Neural crest cell (in vitro differentiated cells): ENCODE measurements around the gene ZNF333. TPM values are rescaled to one million over a fixed set of nuclear protein-coding genes. Genes with fewer than 3 reads are reported as not detected.
"Not testable (repeated sequence)": the region's sequence is repeated elsewhere in the genome, so short reads cannot be mapped to it uniquely, and the experiment has no call there.

Experiments
- DNase-seq: peaks from one replicate; pipeline ENCODE4 v3.0.0; 2021; ENCODE audit warnings: low read depth, mixed read lengths, low spot score
- H3K27ac Mint-ChIP-seq: one replicate; pipeline ENCODE4 v1.8.0; 2021; ENCODE audit warnings: mild to moderate bottlenecking, mixed read lengths; ENCODE audit not compliant: unreplicated experiment
- H3K27me3 Mint-ChIP-seq: 2 replicates; pipeline ENCODE4 v1.8.0; 2021; ENCODE audit warnings: low read depth, mild to moderate bottlenecking, mixed read lengths
- H3K36me3 Mint-ChIP-seq: 2 replicates; pipeline ENCODE4 v1.8.0; 2021; ENCODE audit warnings: low read depth, mild to moderate bottlenecking, mixed read lengths
- H3K4me1 Mint-ChIP-seq: 2 replicates; pipeline ENCODE4 v1.8.0; 2021; ENCODE audit warnings: mixed read lengths
- H3K4me3 Mint-ChIP-seq: one replicate; pipeline ENCODE4 v1.8.0; 2021; ENCODE audit warnings: mild to moderate bottlenecking, mixed read lengths
- H3K9me3 Mint-ChIP-seq: 2 replicates; pipeline ENCODE4 v1.8.0; 2021; ENCODE audit warnings: mixed read lengths
- total RNA-seq: library from RNA; stranded (reverse); gene quantifications from 2 replicates; pipeline ENCODE4 v1.2.1, GENCODE V29; 2021
- TF ChIP-seq, protein P1 (sequence below): fragments of 200-600 bp; sonication (generic); conservative IDR thresholded peaks from 2 replicates; pipeline ENCODE4 v1.5.0; 2021; ENCODE audit warnings: antibody characterized with exemption, mild to moderate bottlenecking

The ZNF333 gene
- total RNA-seq, 1 donor from 2014 or later: 27.8 TPM

DNA sequence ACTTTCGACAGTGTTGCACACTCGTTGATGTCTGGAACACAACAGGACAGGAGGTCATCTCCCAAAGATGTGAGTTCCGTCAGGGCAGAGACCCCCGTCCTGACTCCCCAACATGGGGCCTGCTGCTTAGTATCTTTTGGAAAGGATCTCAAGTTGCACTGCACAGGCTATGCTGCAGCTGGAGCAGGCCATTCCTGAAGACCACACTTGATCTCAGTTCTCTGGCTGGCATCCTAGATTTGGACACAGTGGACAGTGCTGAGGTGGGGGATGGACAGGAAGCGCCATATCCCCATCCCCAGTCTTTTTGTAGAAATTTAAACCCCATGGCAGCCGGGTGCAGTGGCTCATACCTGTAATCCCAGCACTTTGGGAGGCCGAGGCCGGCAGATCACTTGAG is 82.6 kb downstream of the ZNF333 start:
- Mint-ChIP-seq H3K27me3 (peaks cover 36% of the 10 kb centered on the region), H3K4me3 (no peak overlapping the region)
- DNase-seq: no peak

DNA sequence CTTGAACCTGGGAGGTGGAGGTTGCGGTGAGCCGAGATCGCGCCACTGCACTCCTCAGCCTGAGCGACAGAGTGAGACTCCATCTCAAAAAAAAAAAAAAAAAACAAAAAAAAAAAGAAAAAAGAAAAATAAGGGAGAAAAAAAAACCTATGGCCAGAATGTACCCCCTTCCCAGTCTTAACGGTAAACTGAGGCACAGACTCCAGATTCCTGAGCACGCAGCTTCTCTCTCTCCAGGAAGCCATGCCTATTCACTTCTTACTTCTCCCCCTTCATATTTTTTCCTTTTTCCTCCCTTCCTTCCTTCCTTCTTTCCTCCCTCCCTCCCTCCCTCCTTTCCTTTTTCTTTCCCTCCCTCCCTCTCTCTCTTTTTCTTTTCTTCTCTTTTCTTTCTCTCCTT is 83.1 kb downstream of the ZNF333 start:
- peaks cover 41% of the 10 kb centered on the region for H3K27me3 Mint-ChIP-seq
- H3K9me3 Mint-ChIP-seq: no peaks in the 10 kb centered on the region
- H3K27ac Mint-ChIP-seq: no peak overlapping the region
- no peaks in the 10 kb centered on the region for H3K36me3 Mint-ChIP-seq
- DNase-seq: no peak
- H3K4me3 Mint-ChIP-seq: no peak overlapping the region
- no peaks in the 10 kb centered on the region for H3K4me1 Mint-ChIP-seq
- TF ChIP-seq, protein P1, sequence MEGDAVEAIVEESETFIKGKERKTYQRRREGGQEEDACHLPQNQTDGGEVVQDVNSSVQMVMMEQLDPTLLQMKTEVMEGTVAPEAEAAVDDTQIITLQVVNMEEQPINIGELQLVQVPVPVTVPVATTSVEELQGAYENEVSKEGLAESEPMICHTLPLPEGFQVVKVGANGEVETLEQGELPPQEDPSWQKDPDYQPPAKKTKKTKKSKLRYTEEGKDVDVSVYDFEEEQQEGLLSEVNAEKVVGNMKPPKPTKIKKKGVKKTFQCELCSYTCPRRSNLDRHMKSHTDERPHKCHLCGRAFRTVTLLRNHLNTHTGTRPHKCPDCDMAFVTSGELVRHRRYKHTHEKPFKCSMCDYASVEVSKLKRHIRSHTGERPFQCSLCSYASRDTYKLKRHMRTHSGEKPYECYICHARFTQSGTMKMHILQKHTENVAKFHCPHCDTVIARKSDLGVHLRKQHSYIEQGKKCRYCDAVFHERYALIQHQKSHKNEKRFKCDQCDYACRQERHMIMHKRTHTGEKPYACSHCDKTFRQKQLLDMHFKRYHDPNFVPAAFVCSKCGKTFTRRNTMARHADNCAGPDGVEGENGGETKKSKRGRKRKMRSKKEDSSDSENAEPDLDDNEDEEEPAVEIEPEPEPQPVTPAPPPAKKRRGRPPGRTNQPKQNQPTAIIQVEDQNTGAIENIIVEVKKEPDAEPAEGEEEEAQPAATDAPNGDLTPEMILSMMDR: no peak

More for the DNA sequence above, 82.6 kb downstream of the ZNF333 start:
- TF ChIP-seq, protein P1: no peak
- H3K4me1 Mint-ChIP-seq: no peaks in the 10 kb centered on the region
- peak overlapping the region; percentile 35 for H3K27ac Mint-ChIP-seq
- H3K36me3 Mint-ChIP-seq: no peaks in the 10 kb centered on the region
- H3K9me3 Mint-ChIP-seq: no peaks in the 10 kb centered on the region

DNA sequence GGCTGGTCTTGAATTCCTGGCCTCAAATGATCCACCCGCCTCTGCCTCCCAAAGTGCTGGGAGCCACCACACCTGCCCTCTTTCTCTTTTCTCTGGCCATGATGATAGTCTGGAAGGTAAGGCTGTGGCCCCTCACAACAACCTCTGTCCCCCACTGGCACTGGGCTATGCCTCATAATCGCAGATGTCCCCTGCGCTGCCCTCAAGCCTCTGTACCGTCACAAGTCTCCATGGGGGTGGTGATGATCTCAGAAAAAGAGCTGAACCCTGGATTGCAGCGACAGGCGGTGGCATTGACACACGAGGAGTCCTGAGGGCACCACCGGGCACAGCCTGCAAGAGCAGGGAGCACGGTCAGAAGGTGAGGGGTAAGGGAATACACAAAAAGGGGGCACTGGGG is 83.9 kb downstream of the ZNF333 start:
- peaks cover 48% of the 10 kb centered on the region for H3K27me3 Mint-ChIP-seq
- not testable (repeated sequence) for H3K27ac Mint-ChIP-seq, DNase-seq, H3K9me3 Mint-ChIP-seq, H3K36me3 Mint-ChIP-seq, H3K4me1 Mint-ChIP-seq, H3K4me3 Mint-ChIP-seq

DNA sequence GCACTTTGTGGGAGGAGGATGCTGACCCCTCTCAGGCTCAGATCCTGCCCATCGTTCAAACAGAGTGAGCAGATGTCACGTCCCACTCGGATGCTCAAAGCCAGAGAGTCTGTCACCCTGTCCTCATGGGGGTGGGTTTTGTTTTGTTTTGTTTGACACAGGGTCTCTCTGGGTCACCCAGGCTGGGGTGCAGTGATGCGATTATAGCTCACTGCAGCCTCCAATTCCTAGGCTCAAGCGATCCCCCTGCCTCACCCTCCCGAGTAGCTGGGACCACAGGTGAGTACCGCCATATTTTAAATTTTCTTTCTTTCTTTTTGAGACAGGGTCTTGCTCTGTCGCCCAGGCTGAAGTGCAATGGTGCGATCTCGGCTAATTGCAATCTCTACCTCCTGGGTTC is 84.5 kb downstream of the ZNF333 start:
- Mint-ChIP-seq H3K4me1 (no peaks in the 10 kb centered on the region), H3K27me3 (peaks cover 54% of the 10 kb centered on the region), H3K9me3 (no peaks in the 10 kb centered on the region), H3K36me3 (no peaks in the 10 kb centered on the region), H3K27ac (no peak overlapping the region), H3K4me3 (no peak overlapping the region)
- no peak for DNase-seq
- TF ChIP-seq, protein P1: no peak

DNA sequence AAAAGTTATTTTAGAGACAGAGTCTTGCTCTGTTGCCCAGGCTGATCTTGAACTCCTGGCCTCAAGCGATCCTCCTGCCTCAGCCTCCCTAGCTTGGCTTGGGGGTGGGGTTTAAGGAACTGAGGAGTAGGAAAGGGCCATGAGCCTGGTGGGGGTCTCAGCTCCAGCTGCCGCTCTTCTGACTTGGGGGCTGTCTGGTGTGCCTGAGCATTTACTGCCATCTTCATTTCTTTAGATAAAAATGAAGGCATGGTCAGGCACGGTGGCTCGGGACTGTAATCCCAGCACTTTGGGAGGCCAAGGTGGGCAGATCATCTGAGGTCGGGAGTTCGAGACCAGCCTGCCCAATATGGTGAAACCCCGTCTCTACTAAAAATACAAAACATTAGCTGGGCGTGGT is 85.5 kb downstream of the ZNF333 start:
- not testable (repeated sequence) for DNase-seq

DNA sequence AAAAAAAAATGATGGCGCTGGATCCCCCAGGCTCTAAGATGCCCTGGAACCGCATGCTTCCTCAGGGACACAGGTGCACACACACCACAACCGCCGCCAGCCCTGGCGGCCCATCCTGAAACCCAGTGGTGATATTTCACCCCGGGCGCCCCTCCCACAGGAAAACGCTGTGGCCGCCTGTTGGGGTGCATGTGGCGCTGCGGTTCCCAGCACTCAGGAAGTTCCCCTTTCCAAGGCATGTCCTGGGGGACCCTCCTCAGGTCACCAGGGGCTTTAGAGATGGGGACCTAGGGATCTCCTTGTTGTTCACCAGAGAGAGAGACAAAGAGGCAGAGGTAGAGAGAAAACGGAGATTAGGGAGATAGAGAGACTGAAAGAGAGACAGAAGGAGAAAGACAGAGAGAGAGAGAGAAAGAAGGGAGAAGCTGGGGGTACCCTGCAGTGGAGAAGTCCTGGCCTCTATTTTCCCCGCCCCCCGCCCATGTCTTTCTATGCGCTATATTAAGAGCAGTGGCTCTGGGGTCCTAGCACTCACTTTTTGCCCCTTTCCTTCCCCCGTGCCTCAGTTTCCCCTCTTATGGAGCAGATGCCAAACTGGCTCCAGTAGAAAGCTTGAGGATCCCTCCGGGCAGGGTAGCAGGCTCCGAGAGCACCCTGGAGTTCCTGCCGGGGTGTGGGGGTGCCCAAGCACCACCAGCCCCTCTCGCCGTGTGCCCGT is 86.2 kb downstream of the ZNF333 start:
- Mint-ChIP-seq H3K4me3 (no peak overlapping the region), H3K27me3 (peaks cover 56% of the 10 kb centered on the region), H3K27ac (no peak overlapping the region), H3K9me3 (no peaks in the 10 kb centered on the region), H3K4me1 (no peaks in the 10 kb centered on the region), H3K36me3 (no peaks in the 10 kb centered on the region)
- TF ChIP-seq, protein P1: no peak
- DNase-seq: no peak

More for the DNA sequence above, 85.5 kb downstream of the ZNF333 start:
- not testable (repeated sequence) for H3K36me3 Mint-ChIP-seq, H3K27ac Mint-ChIP-seq, H3K4me3 Mint-ChIP-seq, H3K4me1 Mint-ChIP-seq, H3K9me3 Mint-ChIP-seq
- peaks cover 56% of the 10 kb centered on the region for H3K27me3 Mint-ChIP-seq

DNA sequence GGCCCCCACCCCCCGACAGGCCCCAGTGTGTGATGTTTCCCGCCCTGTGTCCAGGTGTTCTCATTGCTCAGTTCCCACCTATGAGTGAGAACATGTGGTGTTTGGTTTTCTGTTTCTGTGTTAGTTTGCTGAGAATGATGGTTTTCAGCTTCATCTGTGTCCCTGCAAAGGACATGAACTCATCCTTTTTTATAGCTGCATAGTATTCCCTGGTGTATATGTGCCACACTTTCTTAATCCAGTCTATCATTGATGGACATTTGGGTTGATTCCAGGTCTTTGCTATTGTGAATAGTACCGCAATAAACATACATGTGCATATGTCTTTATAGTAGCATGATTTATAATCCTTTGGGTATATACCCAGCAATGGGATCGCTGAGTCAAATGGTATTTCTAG is 87.8 kb downstream of the ZNF333 start:
- H3K36me3 Mint-ChIP-seq, H3K4me1 Mint-ChIP-seq, H3K27ac Mint-ChIP-seq, DNase-seq, H3K9me3 Mint-ChIP-seq, H3K4me3 Mint-ChIP-seq: not testable (repeated sequence)
- peaks cover 54% of the 10 kb centered on the region for H3K27me3 Mint-ChIP-seq

DNA sequence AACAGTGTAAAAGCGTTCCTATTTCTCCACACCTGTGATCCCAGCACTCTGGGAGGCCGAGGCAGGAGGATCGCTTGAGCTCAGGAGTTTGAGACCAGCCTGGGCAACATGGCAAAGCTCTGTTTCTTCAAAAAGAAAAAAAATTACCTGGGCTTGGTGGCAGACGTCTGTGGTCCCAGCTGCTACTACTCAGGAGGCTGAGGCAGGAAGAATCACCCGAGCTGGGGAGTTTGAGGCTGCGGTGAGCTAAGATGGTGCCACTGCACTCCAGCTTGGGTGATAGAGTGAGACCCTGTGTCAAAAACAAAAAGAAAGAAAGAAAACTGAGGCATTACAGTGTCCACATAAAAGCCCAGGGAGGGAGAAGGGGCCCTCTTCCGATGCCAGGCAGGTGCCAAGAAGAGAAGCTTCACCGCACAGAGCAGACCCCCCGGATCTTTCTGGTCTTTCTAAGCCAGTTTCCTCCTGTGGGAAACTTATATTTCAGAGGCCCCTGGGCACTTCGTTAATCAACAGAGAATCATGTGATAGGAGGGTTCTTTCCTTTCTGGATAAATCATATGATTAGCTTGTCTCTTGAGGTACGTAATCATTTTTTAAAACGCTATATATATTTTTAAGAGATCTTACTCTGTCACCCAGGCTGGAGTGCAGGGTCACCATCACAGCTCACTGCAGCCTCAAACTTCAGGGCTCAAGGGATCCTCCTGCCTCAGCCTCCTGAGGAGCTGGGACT is 88.4 kb downstream of the ZNF333 start, which contains the start of gene ADGRE2:
ADGRE2 (minus strand) TSS at position 451 of the 736 bp plus-strand sequence. CDS start 1,804 bp downstream, outside the sequence.
- DNase-seq, H3K4me1 Mint-ChIP-seq, H3K4me3 Mint-ChIP-seq, H3K27ac Mint-ChIP-seq, H3K9me3 Mint-ChIP-seq, H3K36me3 Mint-ChIP-seq: not testable (repeated sequence)
- peaks cover 59% of the 10 kb centered on the region for H3K27me3 Mint-ChIP-seq
